HG03159 (cell line): Measurements from ENCODE around the gene PRRX1.

Experiments used
- ATAC-seq: cut with Tn5 transposase; IDR thresholded peaks from one replicate; pipeline ENCODE4 v1.9.1; 2021; ENCODE audit warnings: mild to moderate bottlenecking, moderate library complexity; ENCODE audit not compliant: unreplicated experiment

Gene PRRX1

GRCh38 chr1:170714938-170715337 is 51.0 kb downstream of the PRRX1 start:
- ATAC-seq, result no peak

GRCh38 chr1:170716835-170717429 is 53.0 kb downstream of the PRRX1 start:
- ATAC-seq, result no peak

DNA sequence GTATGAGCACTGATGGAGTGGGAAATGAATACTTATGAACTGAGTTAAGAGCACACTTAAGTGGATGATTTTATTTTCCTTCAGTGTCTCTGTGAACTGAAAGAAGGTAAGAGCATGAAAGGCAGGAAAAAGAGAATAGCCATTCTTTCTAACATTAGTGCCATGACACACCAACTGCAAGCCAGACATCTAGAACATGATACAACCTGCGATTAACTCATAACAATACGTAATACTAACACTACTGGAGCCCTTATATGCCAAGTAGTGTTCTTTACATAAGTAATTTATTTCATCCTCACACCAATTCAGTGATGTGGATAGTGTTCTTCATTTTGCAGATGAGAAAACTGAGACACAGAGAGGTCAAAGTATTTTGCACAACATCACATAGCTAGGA is 56.7 kb downstream of the PRRX1 start:
- no peak for ATAC-seq

- no peak for ATAC-seq
Observed at GRCh38 chr1:170721621-170722020, 57.7 kb downstream of the PRRX1 start.

DNA sequence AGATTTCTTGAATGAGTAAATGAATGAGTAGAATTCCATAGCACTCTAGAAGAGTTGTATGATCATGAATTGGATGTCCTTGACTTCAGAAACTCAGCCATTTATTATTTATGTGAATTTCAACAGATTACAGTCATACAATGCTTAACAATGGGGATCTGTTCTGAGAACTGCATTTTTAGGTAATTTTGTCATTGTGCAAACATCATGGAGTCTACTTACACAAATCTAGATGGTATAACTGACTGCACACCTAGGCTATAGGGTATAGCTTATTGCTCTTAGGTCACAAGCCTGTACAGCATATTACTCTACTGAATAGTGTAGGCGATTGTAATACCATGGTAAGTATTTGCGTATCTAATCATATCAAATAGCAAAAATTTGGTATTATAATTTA is 59.6 kb downstream of the PRRX1 start:
- ATAC-seq, result no peak

- ATAC-seq, result no peak
Observed at GRCh38 chr1:170725326-170725725, 61.4 kb downstream of the PRRX1 start.

DNA sequence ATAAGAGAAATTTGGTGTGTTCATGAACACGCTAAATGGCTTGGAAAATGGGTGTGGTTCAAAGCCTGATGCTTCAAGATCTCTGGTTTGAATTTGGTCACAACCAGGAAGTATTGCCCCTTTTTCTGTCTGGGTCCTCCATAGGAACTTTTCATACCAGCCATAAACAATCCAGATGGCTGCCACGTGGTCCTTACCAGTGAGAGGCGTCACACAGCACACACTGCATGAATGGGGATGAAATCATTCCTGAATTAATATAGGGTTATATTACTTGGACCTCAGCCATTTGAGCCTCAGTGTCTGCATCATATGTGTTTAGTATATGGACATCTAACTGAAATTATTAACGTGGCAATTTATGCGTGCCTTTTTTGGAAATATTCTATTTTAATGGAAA is 64.0 kb downstream of the PRRX1 start:
- no peak for ATAC-seq

GRCh38 chr1:170729225-170730002 is 65.5 kb downstream of the PRRX1 start:
- no peak for ATAC-seq

DNA sequence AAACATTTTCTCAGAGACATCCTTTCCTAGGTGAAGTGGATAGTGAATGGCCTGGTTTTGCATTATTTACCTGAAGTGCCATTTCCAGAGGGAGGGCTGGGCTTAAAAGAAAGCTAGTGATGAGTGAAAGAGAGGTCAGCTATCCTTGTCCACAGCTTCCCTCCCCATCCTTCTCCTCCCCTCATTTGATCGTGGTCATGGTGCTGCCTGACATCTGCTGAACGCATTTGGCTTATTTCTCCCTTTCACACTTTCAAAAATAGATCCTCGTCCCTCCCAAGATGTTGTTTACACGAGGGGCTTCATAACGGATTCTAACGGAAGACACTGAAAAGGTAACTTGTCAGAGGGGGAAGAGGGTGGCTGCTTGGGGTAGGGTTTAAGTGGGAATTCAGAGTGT is 66.1 kb downstream of the PRRX1 start:
- no peak for ATAC-seq

DNA sequence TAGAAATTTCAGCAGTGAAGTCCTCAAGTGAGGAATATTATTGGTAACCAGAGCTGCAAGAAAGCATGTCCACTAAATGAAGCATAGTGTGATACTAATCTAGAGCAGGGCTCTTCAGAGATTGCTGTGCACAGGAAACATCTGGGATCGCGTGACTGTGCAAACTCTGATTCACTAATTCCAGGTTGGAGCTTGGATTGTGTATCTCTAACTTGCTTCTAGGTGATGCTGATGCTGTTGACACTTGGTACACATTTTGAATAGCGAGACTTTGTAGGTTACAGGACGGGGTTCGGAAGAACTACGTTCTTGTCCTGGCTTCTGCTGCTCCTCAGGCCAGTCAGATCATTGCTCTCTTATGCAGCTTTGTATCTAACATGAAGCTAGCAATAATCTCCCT is 66.5 kb downstream of the PRRX1 start:
- ATAC-seq, result no peak

DNA sequence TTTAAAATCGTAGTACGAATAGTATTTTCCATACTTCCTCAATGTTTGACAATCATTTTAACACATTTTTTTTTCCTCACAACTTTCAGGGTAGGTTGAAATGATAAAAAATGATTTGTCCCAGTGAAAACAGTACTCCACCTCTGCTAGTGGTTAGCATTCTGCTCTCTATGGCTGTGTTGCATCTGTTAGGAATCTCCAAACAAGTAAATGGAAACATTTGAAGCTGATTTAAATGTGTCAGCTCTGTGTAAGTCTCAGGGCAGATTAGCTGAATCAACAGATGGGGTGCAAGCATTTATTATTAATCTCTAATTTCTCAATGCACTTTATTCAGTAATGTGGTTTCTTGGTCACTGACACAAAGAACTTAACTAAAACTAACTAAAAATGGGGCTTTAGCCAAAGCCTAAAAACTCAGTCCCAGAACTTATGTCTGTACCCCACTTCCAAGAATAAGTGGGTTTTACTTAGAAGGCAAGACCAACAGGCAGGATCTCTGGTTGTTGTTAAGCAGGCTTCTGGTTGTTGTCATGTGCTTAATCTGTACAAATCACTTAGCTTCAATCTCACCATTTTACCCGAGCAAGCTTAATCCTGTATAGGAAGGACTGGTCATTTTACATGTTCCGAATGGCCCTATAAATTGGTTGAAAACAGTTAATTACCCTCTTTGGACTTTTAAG is 67.8 kb downstream of the PRRX1 start:
- no peak for ATAC-seq

DNA sequence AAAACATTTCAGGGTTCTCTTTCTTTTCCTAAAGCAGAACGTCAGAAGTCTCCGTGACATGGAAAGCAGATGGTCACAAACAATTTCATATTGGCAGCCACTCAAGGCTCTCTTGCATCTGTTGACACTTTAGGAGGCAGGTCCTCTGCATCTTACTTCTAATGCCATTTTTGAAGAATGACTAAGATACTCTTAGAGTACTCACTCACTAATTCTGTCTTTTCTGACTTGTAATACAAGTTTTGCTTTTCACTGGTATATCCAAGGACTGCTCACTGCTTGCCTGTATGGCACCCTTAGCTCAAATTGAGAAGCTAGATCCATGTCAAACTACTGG is 68.3 kb downstream of the PRRX1 start:
- ATAC-seq, result no peak

DNA sequence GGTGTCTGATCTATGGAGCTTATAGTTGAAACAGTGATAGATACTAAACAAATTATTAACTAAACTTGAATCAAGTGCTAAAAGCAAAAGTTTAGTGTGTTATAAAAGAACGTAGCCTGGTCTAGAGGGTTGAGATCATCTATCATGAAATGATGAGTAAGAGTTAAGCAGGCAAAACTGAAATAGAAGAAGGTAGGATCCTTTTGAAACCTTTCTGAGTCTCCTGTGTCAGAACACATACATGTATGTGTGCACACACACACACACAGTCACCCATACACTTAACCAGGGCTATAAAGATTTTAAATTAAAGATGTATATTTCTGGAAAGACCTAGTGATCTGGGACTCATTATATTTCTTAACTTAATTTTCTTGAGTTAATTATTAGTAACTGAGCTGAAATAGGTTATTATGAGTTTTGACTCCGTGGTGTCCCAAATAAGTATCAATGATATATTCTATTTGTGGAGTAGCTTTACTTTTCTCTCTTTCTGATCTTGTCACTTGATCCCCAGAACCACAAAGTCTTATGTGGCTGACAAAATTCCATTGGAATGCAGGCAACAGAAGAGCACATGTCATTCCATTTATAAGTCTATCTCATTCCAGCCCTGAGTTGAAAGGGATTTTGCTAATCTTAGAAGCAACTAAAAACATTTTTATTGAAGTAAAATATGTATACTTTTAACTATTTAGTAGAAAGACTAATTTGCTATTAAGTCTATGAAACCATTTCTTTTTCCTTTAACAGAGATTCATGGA is 70.7 kb downstream of the PRRX1 start:
- ATAC-seq, result no peak

GRCh38 chr1:170735366-170736263 is 71.7 kb downstream of the PRRX1 start:
- no peak for ATAC-seq

- ATAC-seq, result no peak
Observed at GRCh38 chr1:170739803-170740202, 75.9 kb downstream of the PRRX1 start.

DNA sequence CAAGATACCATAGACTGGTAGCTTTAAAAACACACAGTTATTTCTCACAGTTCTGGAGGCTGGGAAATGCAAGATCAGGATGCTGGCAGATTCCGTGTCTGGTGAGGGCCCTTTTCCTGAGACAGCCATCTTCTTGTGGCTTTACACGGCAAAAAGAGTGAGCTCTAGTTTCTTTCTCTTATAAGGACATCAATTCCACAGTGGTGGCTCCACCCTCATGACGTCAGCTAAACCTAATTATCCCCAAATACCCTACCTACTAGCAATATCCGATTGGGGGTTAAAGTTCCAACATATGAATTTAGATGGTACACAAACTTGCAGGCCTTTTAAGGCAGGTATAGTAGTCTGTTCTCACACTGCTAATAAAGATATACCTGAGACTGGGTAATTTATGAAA is 77.7 kb downstream of the PRRX1 start:
- no peak for ATAC-seq

- ATAC-seq, result no peak
Observed at GRCh38 chr1:170742600-170742999, 78.7 kb downstream of the PRRX1 start.

DNA sequence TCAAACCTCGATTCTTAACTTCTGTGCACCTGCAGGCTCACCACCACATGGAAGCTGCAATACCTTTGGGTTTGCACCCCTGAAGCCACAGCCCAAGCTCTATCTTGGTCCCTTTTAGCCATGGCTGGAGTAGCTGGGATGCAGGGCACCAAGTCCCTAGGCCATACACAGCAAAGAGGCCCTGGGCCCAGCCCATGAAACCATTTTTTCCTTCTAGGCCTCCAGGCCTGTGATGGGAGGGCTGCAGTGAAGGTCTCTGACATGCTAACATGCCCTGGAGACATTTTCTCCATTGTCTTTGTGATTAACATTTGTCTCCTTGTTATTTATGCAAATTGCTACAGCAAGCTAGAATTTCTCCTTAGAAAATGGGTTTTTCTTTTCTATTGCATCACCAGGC is 79.2 kb downstream of the PRRX1 start:
- ATAC-seq, result no peak

- ATAC-seq, result no peak
Observed at GRCh38 chr1:170749549-170749948, 85.6 kb downstream of the PRRX1 start.

- no peak for ATAC-seq
Observed at GRCh38 chr1:170749959-170750358, 86.0 kb downstream of the PRRX1 start.

- ATAC-seq, result no peak
Observed at GRCh38 chr1:170755795-170756194, 91.9 kb downstream of the PRRX1 start.
